Activated CD4-positive, alpha-beta T cell treated with anti-CD3 and anti-CD28 coated beads, Interleukin-2, amount 50 U/mL, for 48 hours (primary cell): Measurements from ENCODE around the gene LRRC27.

Experiments used
- DNase-seq, 2 experiments: peaks; one replicate each; pipeline ENCODE4 v3.0.0-alpha.2; 2020

Gene LRRC27

GRCh38 chr10:132417957-132418441, 86.0 kb downstream of the LRRC27 start:
- DNase-seq: no peak

- DNase-seq: no peak
Measured at GRCh38 chr10:132418527-132419416, 86.8 kb downstream of the LRRC27 start.

DNA sequence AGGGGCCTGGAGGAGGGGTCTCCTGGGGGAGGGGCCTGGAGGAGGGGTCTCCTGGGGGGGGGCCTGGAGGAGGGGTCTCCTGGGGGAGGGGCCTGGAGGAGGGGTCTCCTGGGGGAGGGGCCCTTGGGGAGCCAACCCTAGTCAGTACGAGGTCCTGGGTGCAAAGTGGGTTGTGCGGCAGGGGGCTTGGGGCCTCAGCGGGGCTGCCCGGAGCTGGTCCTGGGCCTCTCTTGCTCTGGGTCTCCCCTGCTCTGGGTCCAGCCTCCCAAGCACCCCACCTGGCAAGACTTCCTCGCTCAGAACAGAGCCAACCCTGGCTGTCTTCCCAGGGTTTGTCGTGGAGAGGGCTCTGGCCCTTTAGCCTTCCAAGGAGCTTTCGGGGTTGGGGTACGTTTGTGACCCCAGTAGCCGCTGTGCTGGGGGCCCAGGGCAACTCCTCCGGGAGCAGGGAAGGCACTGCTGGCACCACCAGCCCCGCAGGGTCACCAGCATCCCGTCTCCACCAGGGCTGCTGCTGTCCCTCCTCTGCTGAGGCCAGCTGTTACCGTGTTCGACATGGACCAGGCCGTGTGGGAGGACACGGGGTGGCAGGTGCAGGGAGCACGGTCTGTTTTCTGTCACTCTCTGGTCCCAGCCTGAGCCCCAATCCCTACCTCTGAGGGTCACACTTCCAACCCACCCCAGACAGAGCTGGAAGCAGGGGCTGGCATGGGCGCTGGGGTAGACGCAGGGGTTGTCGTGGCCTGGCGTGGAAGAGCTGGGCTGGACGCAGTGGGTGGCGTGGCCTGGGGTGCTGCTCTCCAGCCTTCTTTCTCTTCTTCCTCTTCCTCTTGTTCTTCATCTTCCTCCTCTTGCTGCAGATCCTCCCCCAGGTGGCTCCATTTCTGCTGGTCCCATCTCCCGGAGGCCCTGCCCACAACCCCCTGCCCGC, 87.8 kb downstream of the LRRC27 start:
- no peak for DNase-seq

DNA sequence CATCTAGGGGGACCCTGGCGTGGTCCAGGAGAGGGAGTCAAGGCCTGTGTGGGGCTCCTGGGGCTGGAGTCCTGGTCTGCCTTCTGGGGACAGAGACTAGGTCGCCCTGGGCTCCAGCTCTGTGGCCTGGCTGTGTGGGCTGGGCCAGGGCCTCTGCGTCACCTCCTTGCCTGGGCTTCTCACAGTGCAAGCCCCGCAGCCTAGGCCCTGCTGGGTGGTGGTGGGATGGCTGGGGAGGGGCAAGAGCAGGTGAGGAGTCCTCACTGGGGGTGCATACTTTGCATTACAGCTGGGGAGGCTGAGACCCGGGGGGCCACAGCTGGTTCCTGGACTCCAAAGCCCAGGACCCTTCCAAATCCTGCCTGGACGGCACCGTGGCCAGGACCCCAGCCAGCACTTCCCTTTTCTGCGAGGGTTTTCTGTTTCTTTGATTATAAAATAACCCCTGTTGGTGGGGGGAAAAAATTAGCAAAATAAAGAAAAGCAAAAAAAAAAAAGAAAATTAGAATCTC, 88.5 kb downstream of the LRRC27 start:
- DNase-seq: no peak

DNA sequence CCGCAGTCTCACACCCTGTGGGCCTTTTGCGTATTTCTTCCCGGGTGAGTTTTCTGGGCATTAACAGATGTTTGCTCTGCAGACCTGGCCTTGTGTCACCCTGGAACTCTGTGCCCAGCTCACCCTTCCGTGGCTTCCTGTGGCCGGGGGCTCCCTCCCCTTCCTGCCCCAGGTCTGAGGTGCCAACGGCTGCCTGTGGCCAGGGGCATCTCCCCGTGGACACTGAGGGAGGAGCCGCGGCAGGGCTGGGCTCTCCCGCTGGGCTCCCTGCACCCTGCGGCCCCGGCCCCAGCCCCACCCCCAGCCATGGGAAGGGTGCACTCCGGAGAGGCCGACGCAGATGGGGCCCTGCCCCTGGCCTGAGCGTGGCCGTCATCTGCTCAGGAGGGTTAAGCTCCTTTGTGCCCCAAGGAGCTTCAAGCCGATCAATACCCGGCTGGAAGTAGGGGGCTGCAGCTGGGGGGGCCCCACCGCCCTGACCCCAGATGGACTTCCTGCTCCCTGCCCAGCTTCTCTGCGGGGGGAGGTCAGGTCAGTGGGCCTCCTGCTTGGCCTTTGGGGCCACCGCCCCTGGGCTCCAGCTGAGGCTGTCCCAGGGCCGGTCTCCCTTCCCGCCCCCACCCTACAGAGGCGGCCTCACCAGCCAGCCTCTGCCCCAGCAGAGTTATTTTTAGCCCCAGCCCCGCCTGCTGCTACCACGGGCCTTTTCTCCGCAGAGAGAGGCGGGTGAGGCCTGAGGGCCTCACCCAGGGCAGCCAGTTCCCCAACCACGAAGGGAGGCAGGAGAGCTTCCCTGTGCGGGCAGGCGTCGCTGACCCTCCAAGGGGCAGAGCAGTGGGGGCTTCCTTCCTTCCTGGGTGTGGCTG, 89.2 kb downstream of the LRRC27 start:
- peak; percentile 20 to 29 for DNase-seq

GRCh38 chr10:132421847-132422751, 90.1 kb downstream of the LRRC27 start:
- DNase-seq: no peak

- no peak for DNase-seq
Measured at GRCh38 chr10:132422903-132423825, 91.2 kb downstream of the LRRC27 start.

DNA sequence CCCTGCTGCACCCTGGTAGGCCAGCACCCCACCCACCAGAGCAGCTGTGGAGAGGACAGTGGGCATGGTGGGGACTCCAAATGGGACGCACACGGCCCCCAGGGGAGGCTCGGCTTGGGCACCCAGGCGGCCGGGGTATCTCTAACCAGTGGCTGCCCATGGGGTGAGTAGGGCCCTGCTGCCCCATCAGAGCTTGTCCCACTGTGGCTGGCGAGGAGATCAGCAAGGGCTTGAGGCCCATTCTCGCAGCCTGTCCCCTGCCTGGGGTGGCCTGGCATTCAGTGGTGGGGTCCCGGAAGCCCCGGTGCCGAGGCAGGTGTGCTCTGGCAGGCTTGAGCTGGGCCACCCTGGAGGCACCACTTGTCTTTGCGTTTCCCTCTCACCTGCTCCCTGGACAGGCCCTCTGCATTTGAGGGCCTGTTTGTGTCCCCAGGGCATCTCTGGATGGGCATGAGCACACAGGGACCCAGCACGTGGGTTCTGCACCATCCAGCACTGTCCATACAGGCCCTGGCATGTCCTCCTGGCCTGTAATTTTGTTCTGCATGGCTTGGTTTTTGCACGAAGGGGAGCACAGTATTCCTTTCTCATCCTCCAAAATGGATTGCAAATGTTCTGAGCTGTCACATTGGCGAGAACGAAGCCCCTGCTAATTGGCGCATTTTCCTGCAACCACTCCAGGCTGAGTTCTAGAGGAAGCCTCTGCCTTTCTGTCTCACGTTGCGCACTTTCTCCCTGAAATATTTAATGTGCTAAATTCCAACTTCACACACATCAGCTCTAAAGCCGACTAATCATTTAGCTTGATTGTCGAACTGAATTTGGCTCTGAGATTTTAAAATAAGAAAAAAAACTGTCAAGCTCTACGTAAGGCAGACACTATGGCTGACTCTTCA, 92.2 kb downstream of the LRRC27 start:
- no peak for DNase-seq

DNA sequence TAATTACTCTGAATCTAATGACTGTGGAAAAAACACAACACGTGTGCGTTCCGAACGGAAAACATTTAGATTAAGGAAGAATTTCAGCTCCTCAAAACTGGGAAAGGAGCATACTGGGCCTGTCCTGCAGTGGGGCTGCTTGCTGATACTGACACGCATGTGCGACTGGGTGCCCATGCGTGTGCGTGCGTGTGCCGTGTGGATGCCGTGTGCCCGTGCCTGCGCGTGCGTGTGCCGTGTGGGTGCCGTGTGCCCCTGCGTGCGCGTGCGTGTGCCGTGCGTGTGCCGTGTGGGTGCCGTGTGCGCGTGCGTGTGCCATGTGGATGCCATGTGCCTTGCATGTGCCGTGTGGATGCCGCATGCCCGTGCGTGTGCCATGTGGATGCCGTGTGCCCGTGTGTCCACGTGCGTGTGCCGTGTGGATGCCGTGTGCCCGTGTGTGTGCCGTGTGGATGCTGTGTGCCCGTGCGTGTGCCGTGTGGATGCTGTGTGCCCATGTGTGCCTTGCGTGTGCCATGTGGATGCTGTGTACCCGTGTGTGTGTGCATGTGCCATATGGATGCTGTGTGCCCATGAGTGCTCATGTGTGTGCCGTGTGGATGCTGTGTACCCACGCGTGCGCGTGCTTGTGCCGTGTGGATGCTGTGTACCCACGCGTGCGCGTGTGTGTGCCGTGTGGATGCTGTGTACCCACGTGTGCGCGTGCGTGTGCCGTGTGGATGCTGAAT, 93.2 kb downstream of the LRRC27 start:
- no peak for DNase-seq

DNA sequence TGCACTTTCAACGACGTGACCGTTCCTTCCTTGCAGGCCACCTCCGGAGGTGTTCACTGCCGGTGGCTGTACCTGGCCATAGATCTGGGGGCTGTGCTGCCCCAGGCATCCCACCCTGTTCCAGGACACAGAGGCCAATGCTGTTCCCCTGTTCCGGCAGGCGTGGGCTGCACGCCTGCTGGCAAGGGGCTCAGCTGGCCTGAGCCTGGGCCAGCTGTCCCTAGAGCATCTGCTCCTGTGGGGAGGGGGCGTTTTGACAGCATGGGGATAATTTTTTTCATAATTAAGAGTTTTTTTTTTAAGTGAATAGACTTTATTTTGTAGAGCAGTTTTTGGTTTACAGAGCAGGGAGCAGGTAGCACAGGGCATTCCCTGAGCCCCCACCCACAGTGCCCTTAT, 93.8 kb downstream of the LRRC27 start:
- DNase-seq: no peak

DNA sequence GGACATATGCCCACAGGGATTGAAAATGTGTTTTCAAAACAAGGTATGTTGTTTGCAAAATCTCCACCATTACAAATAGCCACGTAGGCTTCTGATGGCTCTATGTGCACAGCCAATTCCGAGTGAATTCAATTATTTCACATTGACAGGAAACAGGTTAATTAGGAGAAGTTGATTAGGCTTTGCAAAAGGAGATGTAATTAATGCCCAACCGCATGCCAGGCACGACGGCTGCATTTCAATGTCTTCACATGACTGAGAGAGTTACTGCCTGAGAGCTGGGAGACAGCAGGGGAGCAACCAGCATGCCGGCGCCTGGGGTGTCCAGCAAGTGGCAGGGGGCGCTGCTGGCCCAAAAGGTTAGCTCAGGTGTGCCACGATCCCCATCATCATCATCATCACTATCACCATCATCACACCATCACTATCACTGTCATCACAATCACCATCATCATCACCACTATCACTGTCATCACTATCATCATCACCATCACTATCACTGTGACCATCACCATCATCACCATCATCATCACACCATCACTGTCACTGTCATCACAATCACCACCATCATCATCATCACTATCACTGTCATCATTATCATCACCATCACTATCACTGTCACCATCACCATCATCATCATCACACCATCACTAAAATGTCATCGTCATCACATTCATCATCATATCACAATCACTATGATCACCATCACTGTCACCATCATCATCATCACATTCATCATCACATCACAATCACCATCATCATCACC, 95.2 kb downstream of the LRRC27 start:
- no peak for DNase-seq

DNA sequence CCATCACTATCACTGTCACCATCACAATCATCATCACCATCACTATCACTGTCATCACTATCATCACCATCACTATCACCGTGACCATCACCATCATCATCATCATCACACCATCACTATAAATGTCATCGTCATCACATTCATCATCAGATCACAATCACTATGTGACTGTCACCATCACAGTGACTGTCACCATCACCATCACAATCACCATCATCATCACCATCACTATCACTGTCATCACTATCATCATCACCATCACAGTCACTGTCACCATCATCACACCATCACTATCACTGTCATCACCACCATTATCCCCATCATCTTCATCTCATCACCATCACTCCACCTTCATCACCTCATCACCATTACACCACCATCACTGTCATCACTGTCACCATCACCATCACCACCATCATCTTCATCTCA, 96.0 kb downstream of the LRRC27 start:
- DNase-seq: no peak

DNA sequence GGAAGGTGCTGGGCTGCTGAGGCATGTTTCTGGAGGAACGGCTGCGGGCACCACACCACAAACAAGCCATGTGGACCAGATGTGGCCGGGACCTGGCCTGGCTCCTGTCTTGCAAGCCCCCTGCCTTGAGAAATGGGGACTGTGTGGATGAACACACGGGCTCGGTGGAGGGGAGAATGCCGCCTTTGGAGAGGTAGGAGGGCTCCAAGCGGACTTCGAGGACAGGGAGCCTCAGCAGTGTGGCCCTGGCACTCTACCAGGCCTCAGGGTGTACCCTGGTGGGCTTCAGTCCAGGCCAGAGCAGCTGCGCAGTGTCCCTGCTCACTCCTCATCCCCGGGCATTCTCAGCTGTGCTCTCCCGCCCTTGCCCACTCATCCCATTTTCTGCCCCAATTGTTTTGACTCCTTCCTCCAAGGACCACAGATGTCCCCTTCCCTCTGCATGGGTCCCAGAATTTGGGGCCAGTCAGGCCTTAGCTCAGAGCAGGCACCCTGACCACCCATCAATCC, 96.5 kb downstream of the LRRC27 start:
- no peak for DNase-seq
